Caco-2 (cell line): ENCODE measurements around the gene HRG. TPM values are rescaled to one million over a fixed set of nuclear protein-coding genes. Genes with fewer than 3 reads are reported as not detected.
A peak's percentile ranks its signal among the peaks of the same experiment; 100 is the strongest.

Experiments
- BruUV-seq: library from RNA; stranded (reverse); fragments of 400-500 nt; replicated peaks from 2 replicates; lab custom pipeline; 2021; lab: Mats Ljungman, UMichigan
- CTCF ChIA-PET: fragments of 300-600 bp; sonication (Branson Sonifier 250); formaldehyde crosslinking; loops from one replicate; lab custom pipeline; 2022; ENCODE audit warnings: antibody characterized with exemption; lab: Charles Lee
- POLR2A ChIA-PET: fragments of 300-600 bp; sonication (Branson Sonifier 250); formaldehyde crosslinking; loops from one replicate; lab custom pipeline; 2022; ENCODE audit warnings: antibody characterized with exemption; lab: Charles Lee
- DNase-seq, 2 experiments: peaks; one replicate each; pipeline versions ENCODE4 v3.0.0 to v3.0.0-alpha.2; 2020 to 2022
- H3K27me3 ChIP-seq: replicated peaks from 2 replicates; pipeline ENCODE4 v1.6.0; 2011; ENCODE audit warnings: low read length; ENCODE audit not compliant: control insufficient read depth, insufficient read depth
- H3K36me3 ChIP-seq: 2 replicates; pipeline ENCODE4 v1.5.1; 2011; ENCODE audit warnings: low read length; ENCODE audit not compliant: control insufficient read depth, insufficient read depth
- H3K4me1 ChIP-seq: fragments of 250-450 bp; sonication (Bioruptor Pico); 2 replicates; pipeline ENCODE4 v1.5.1; 2020; ENCODE audit warnings: mild to moderate bottlenecking
- H3K4me3 ChIP-seq: 2 replicates; pipeline ENCODE4 v1.5.1; 2011; ENCODE audit warnings: low read depth, mild to moderate bottlenecking, control low read depth, low read length
- H3K9me3 ChIP-seq: fragments of 250-450 bp; sonication (Bioruptor Pico); 2 replicates; pipeline ENCODE4 v1.5.1; 2020; ENCODE audit warnings: mild to moderate bottlenecking, moderate library complexity
- H3K27ac Mint-ChIP-seq: one replicate; pipeline ENCODE4 v1.8.0; 2022; ENCODE audit warnings: mixed read lengths; ENCODE audit not compliant: unreplicated experiment
- H3K27me3 Mint-ChIP-seq: one replicate; pipeline ENCODE4 v1.8.0; 2022; ENCODE audit warnings: mixed read lengths; ENCODE audit not compliant: insufficient read depth, unreplicated experiment
- H3K36me3 Mint-ChIP-seq: one replicate; pipeline ENCODE4 v1.8.0; 2022; ENCODE audit warnings: mild to moderate bottlenecking, mixed read lengths; ENCODE audit not compliant: insufficient read depth, unreplicated experiment
- H3K4me1 Mint-ChIP-seq: one replicate; pipeline ENCODE4 v1.8.0; 2022; ENCODE audit warnings: low read depth, mixed read lengths; ENCODE audit not compliant: unreplicated experiment
- H3K4me3 Mint-ChIP-seq: one replicate; pipeline ENCODE4 v1.8.0; 2022; ENCODE audit warnings: mild to moderate bottlenecking, moderate library complexity, mixed read lengths; ENCODE audit not compliant: unreplicated experiment
- H3K9me3 Mint-ChIP-seq: one replicate; pipeline ENCODE4 v1.8.0; 2022; ENCODE audit warnings: mixed read lengths; ENCODE audit not compliant: unreplicated experiment
- intact Hi-C: fragments of 100-400 bp; cut with micrococcal nuclease; formaldehyde crosslinking; loops from one replicate; pipeline ENCODE4 v1.10.0; 2022; ENCODE audit not compliant: unreplicated experiment
- total RNA-seq: library from RNA; stranded (reverse); gene quantifications from 2 replicates; pipeline ENCODE4 v1.2.3, GENCODE V29; 2022
- TF ChIP-seq, protein P1 (sequence below), 2 experiments: fragments of 200-600 bp in 1 of 2; IDR thresholded peaks; 1 replicate in 1 of 2; 2 replicates in 1 of 2; pipeline versions ENCODE4 v1.5.1 to v1.8.0; 2011 to 2022; ENCODE audit warnings: antibody characterized with exemption in 1 of 2, control low read depth in 1 of 2, inconsistent platforms in 1 of 2, low read depth in 1 of 2, low read length in 1 of 2, mild to moderate bottlenecking in 1 of 2, moderate library complexity in 1 of 2; ENCODE audit not compliant: insufficient read depth in 1 of 2, severe bottlenecking in 1 of 2, unreplicated experiment in 1 of 2

Gene HRG
- total RNA-seq, 1 experiment from 2014 or later, result not detected

DNA sequence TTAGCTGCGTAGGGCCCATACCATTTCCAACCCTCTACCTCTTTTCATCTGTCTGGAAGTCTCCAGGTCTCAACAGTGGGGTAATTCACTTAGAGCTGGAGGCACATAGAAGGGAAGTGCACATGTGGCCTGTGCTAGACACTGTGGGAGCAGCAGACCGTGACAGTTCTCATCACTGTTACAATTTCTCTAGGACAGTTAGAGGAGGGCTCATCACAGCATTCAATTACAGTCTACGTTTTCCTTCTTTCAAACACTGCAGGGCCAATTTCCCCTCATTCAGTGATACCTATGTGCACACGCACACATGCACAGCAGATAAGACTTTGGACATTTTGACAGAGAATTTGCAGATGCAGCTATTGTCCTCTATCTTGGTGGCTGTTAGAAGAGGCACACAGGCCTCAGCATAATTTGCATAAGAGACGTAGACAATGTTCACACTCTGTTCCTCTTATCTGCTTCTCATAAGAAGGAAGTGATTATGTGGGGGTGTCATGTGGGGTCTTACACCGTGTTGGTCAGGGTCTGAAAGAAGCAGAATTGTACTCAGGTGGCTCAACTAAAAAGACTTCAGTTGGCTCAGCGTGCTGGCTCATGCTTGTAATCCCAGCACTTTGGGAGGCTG is 12.6 kb upstream of the HRG start:
- H3K27me3 Mint-ChIP-seq, result no peaks in the 10 kb centered on the region
- H3K27me3 ChIP-seq, result no peaks in the 10 kb centered on the region
- H3K9me3 ChIP-seq, result no peaks in the 10 kb centered on the region
- H3K4me1 Mint-ChIP-seq, result peaks cover 7% of the 10 kb centered on the region
- no peak overlapping the region for H3K4me3 ChIP-seq
- intact Hi-C loops, result no loop called here
- no peaks in the 10 kb centered on the region for H3K36me3 ChIP-seq
- H3K4me3 Mint-ChIP-seq, result no peak overlapping the region
- TF ChIP-seq, protein P1, sequence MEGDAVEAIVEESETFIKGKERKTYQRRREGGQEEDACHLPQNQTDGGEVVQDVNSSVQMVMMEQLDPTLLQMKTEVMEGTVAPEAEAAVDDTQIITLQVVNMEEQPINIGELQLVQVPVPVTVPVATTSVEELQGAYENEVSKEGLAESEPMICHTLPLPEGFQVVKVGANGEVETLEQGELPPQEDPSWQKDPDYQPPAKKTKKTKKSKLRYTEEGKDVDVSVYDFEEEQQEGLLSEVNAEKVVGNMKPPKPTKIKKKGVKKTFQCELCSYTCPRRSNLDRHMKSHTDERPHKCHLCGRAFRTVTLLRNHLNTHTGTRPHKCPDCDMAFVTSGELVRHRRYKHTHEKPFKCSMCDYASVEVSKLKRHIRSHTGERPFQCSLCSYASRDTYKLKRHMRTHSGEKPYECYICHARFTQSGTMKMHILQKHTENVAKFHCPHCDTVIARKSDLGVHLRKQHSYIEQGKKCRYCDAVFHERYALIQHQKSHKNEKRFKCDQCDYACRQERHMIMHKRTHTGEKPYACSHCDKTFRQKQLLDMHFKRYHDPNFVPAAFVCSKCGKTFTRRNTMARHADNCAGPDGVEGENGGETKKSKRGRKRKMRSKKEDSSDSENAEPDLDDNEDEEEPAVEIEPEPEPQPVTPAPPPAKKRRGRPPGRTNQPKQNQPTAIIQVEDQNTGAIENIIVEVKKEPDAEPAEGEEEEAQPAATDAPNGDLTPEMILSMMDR (IDR thresholded peaks at IDR 0.05; ENCODE audit: insufficient read depth in 1 of 2, low read depth in 1 of 2, low read length in 1 of 2, severe bottlenecking in 1 of 2, unreplicated experiment in 1 of 2), result no peak
- DNase-seq, result no peak
- H3K9me3 Mint-ChIP-seq, result peaks cover under 1% of the 10 kb centered on the region
- no TSS peak for BruUV-seq
- ChIA-PET CTCF (no interaction called here), POLR2A (no interaction called here)
- 0 out of 2 replicates have a peak, but pooled peaks cover 3% of the 10 kb centered on the region for H3K4me1 ChIP-seq
- H3K36me3 Mint-ChIP-seq, result no peaks in the 10 kb centered on the region
- H3K27ac Mint-ChIP-seq, result no peak overlapping the region

DNA sequence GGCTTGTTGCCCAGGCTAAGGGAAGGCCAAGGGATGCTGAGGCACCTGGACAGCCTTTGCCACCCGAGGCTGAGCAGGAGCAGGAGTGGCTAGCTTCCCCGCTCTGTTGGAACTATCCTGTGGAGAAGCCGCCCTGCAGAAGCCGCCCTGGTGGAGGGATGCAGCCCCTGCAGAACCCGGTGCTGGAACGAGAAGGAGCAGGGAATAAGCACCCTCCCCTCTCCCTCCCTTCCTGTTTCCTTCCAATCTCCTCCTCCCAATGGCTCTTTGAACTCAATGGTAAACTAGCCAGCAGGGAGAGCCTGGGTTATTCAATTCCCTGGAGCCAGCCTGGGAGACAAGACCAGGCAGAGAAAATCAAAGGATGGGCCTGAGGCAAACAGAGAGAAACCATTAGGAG is 11.8 kb upstream of the HRG start:
- Mint-ChIP-seq H3K36me3 (no peaks in the 10 kb centered on the region), H3K9me3 (peaks cover 8% of the 10 kb centered on the region), H3K4me3 (no peak overlapping the region), H3K4me1 (peaks cover 13% of the 10 kb centered on the region), H3K27ac (no peak overlapping the region), H3K27me3 (no peaks in the 10 kb centered on the region)
- Histone ChIP-seq H3K36me3 (no peaks in the 10 kb centered on the region), H3K4me1 (0 out of 2 replicates have a peak, but pooled peaks cover 3% of the 10 kb centered on the region), H3K27me3 (no peaks in the 10 kb centered on the region), H3K9me3 (no peaks in the 10 kb centered on the region), H3K4me3 (no peak overlapping the region)
- TF ChIP-seq, protein P1 (IDR thresholded peaks at IDR 0.05; ENCODE audit: insufficient read depth in 1 of 2, low read depth in 1 of 2, low read length in 1 of 2, severe bottlenecking in 1 of 2, unreplicated experiment in 1 of 2), result peak; percentile 18 to 43
- intact Hi-C loops, result no loop called here
- ChIA-PET CTCF (no interaction called here), POLR2A (no interaction called here)
- peak; percentile 61 to 64 for DNase-seq
- no TSS peak for BruUV-seq

DNA sequence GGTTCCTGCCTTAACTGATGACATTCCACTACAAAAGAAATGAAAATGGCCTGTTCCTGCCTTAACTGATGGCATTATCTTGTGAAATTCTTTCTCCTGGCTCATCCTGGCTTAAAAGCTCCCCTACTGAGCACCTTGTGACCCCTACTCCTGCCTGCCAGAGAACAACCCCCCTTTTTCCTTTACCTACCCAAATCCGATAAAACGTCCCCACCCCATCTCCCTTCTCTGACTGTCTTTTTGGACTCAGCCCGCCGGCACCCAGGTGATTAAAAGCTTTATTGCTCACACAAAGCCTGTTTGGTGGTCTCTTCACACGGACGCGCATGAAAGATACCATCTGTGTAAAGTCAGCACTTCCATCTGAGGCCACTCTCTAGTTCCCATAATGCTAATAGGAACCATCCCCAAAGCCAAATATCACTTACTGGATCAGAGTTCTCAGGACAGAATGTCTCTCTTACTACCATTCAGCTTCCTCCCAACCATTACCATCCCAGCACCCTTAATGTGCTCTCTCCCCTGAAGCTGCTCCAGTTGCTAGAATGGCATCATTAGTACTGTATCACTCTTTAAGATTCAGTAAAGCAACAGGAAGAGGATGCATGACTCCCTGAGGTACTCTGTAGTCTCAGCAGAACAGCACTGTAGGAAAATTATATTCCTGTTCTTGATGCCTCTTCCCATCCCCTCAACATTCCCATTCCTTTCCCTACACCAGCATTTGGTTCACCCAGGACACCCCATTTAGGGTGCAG is 2.3 kb upstream of the HRG start:
- Mint-ChIP-seq H3K9me3 (peaks cover 7% of the 10 kb centered on the region), H3K27me3 (no peaks in the 10 kb centered on the region), H3K4me1 (peaks cover 34% of the 10 kb centered on the region), H3K36me3 (no peaks in the 10 kb centered on the region), H3K27ac (peak overlapping the region; percentile 42), H3K4me3 (no peak overlapping the region)
- POLR2A ChIA-PET, result interaction anchor here (1.0 kb wide), 1 partner anchor 93 kb away, joined by 4 read pairs; the partner anchor contains the start of gene DNAJB11
- Histone ChIP-seq H3K36me3 (no peaks in the 10 kb centered on the region), H3K4me1 (peaks cover 27% of the 10 kb centered on the region), H3K9me3 (no peaks in the 10 kb centered on the region), H3K4me3 (no peak overlapping the region), H3K27me3 (no peaks in the 10 kb centered on the region)
- DNase-seq, result no peak
- TF ChIP-seq, protein P1 (IDR thresholded peaks at IDR 0.05; ENCODE audit: insufficient read depth in 1 of 2, low read depth in 1 of 2, low read length in 1 of 2, severe bottlenecking in 1 of 2, unreplicated experiment in 1 of 2), result no peak
- intact Hi-C loops, result no loop called here
- no TSS peak for BruUV-seq
- CTCF ChIA-PET, result no interaction called here
